GM19351 (cell line): ENCODE measurements around the gene SEC14L2.

ENCODE experiments used
- ATAC-seq: cut with Tn5 transposase; IDR thresholded peaks from one replicate; pipeline ENCODE4 v1.9.1; 2021; ENCODE audit warnings: mild to moderate bottlenecking, moderate library complexity; ENCODE audit not compliant: unreplicated experiment

SEC14L2 gene

GRCh38 chr22:30425327-30425615 lies 28.5 kb downstream of the SEC14L2 start:
- ATAC-seq = no peak

- ATAC-seq = no peak
Observed at GRCh38 chr22:30425616-30426387, 29.0 kb downstream of the SEC14L2 start, which contains the start of gene MTFP1. Gene MTFP1, plus strand, starts transcription at chr22:30425768. Its CDS starts 112 bp downstream, at chr22:30425880.

- ATAC-seq = no peak
Observed at GRCh38 chr22:30426388-30427353, 29.9 kb downstream of the SEC14L2 start.

- ATAC-seq = no peak
Observed at GRCh38 chr22:30427871-30428270, 31.1 kb downstream of the SEC14L2 start.

- ATAC-seq = no peak
Observed at GRCh38 chr22:30429887-30430286, 33.1 kb downstream of the SEC14L2 start.

GRCh38 chr22:30430933-30431332 lies 34.1 kb downstream of the SEC14L2 start:
- no peak for ATAC-seq

- no peak for ATAC-seq
Observed at GRCh38 chr22:30432096-30432495, 35.3 kb downstream of the SEC14L2 start.

GRCh38 chr22:30432520-30432919 lies 35.7 kb downstream of the SEC14L2 start:
- ATAC-seq = no peak

- ATAC-seq = no peak
Observed at GRCh38 chr22:30433227-30433626, 36.4 kb downstream of the SEC14L2 start.

- ATAC-seq = no peak
Observed at GRCh38 chr22:30433773-30434172, 37.0 kb downstream of the SEC14L2 start.

GRCh38 chr22:30434843-30435242 lies 38.0 kb downstream of the SEC14L2 start:
- no peak for ATAC-seq

- no peak for ATAC-seq
Observed at GRCh38 chr22:30435674-30436126, 38.9 kb downstream of the SEC14L2 start.

- no peak for ATAC-seq
Observed at GRCh38 chr22:30436196-30436595, 39.4 kb downstream of the SEC14L2 start.

- no peak for ATAC-seq
Observed at GRCh38 chr22:30438559-30438958, 41.7 kb downstream of the SEC14L2 start.

- ATAC-seq = no peak
Observed at GRCh38 chr22:30439226-30439625, 42.4 kb downstream of the SEC14L2 start.

GRCh38 chr22:30439836-30440235 lies 43.0 kb downstream of the SEC14L2 start:
- no peak for ATAC-seq

- ATAC-seq = no peak
Observed at GRCh38 chr22:30441088-30441487, 44.3 kb downstream of the SEC14L2 start.

- no peak for ATAC-seq
Observed at GRCh38 chr22:30444632-30445437, 48.0 kb downstream of the SEC14L2 start.

GRCh38 chr22:30445438-30446145 lies 48.8 kb downstream of the SEC14L2 start:
- no peak for ATAC-seq

- ATAC-seq = no peak
Observed at GRCh38 chr22:30447656-30448055, 50.8 kb downstream of the SEC14L2 start.
